ENCODE measurements around the gene GNB1L. TPM values are rescaled to one million over a fixed set of nuclear protein-coding genes. Genes with fewer than 3 reads are reported as not detected.

Gene GNB1L
- total and polyA plus RNA-seq, 5 donors from 2014 or later, result 8.2 to 29.8 (median 15.2) TPM

- no peak overlapping the region for H3K4me3 Mint-ChIP-seq
- H3K27ac Mint-ChIP-seq, result no peak overlapping the region
- peaks cover 4% of the 10 kb centered on the region for H3K36me3 Mint-ChIP-seq
- no peaks in the 10 kb centered on the region for H3K9me3 ChIP-seq (ENCODE audit: control insufficient read depth in 2 of 2, low read length in 2 of 2)
- DNase-seq (no peak), ATAC-seq (ENCODE audit: low read depth in 2 of 2) (no peak)
- H3K27ac ChIP-seq (ENCODE audit: insufficient read depth, low read length, poor library complexity, severe bottlenecking), result no peak overlapping the region
- H3K36me3 ChIP-seq (ENCODE audit: control insufficient read depth, insufficient read depth, low read length), result no peaks in the 10 kb centered on the region
- no peaks in the 10 kb centered on the region for H3K27me3 ChIP-seq (ENCODE audit: control insufficient read depth, insufficient read depth, low read length)
- H3K27me3 Mint-ChIP-seq, result no peaks in the 10 kb centered on the region
- H3K4me3 ChIP-seq (ENCODE audit: low read depth, low read length), result no peak overlapping the region
- no peaks in the 10 kb centered on the region for H3K4me1 ChIP-seq (ENCODE audit: control insufficient read depth, insufficient read depth, low read length, poor library complexity, severe bottlenecking)
- peaks cover 0 to 7% (median 3%) of the 10 kb centered on the region in 4 donors for H3K4me1 Mint-ChIP-seq
- no peaks in the 10 kb centered on the region for H3K9me3 Mint-ChIP-seq
Observed at GRCh38 chr22:19819911-19820879, 34.5 kb downstream of the GNB1L start.

- no peak for DNase-seq
- Mint-ChIP-seq H3K4me1 (peaks cover 0 to 7% (median 3%) of the 10 kb centered on the region in 4 donors), H3K27ac (no peak overlapping the region), H3K36me3 (peaks cover 4% of the 10 kb centered on the region), H3K9me3 (no peaks in the 10 kb centered on the region), H3K4me3 (no peak overlapping the region), H3K27me3 (no peaks in the 10 kb centered on the region)
- Histone ChIP-seq H3K4me1 (ENCODE audit: control insufficient read depth, insufficient read depth, low read length, poor library complexity, severe bottlenecking) (no peaks in the 10 kb centered on the region), H3K27ac (ENCODE audit: insufficient read depth, low read length, poor library complexity, severe bottlenecking) (no peak overlapping the region), H3K36me3 (ENCODE audit: control insufficient read depth, insufficient read depth, low read length) (no peaks in the 10 kb centered on the region), H3K4me3 (ENCODE audit: low read depth, low read length) (no peak overlapping the region), H3K9me3 (ENCODE audit: control insufficient read depth in 2 of 2, low read length in 2 of 2) (no peaks in the 10 kb centered on the region), H3K27me3 (ENCODE audit: control insufficient read depth, insufficient read depth, low read length) (no peaks in the 10 kb centered on the region)
- ATAC-seq (ENCODE audit: low read depth in 2 of 2), result no peak
Observed at GRCh38 chr22:19819208-19819910, 35.3 kb downstream of the GNB1L start.

GRCh38 chr22:19818324-19819207 lies 36.1 kb downstream of the GNB1L start:
- no peak overlapping the region for H3K4me3 Mint-ChIP-seq
- DNase-seq (no peak), ATAC-seq (ENCODE audit: low read depth in 2 of 2) (no peak)
- peaks cover 0 to 5% (median 1%) of the 10 kb centered on the region in 4 donors for H3K4me1 Mint-ChIP-seq
- Histone ChIP-seq H3K27ac (ENCODE audit: insufficient read depth, low read length, poor library complexity, severe bottlenecking) (no peak overlapping the region), H3K9me3 (ENCODE audit: control insufficient read depth in 2 of 2, low read length in 2 of 2) (no peaks in the 10 kb centered on the region), H3K36me3 (ENCODE audit: control insufficient read depth, insufficient read depth, low read length) (peaks cover 4% of the 10 kb centered on the region), H3K27me3 (ENCODE audit: control insufficient read depth, insufficient read depth, low read length) (no peaks in the 10 kb centered on the region), H3K4me3 (ENCODE audit: low read depth, low read length) (no peak overlapping the region), H3K4me1 (ENCODE audit: control insufficient read depth, insufficient read depth, low read length, poor library complexity, severe bottlenecking) (no peaks in the 10 kb centered on the region)
- H3K27me3 Mint-ChIP-seq, result no peaks in the 10 kb centered on the region
- H3K27ac Mint-ChIP-seq, result no peak overlapping the region
- no peaks in the 10 kb centered on the region for H3K9me3 Mint-ChIP-seq
- H3K36me3 Mint-ChIP-seq, result peaks cover 2% of the 10 kb centered on the region

GRCh38 chr22:19816372-19817119 lies 38.1 kb downstream of the GNB1L start:
- ATAC-seq (ENCODE audit: low read depth in 2 of 2), result no peak

GRCh38 chr22:19815823-19816290 lies 38.8 kb downstream of the GNB1L start:
- H3K4me3 ChIP-seq (ENCODE audit: low read depth, low read length), result no peak overlapping the region
- no peaks in the 10 kb centered on the region for H3K4me1 ChIP-seq (ENCODE audit: control insufficient read depth, insufficient read depth, low read length, poor library complexity, severe bottlenecking)
- peak overlapping the region in 2 of 3 donors; percentile 75 to 76 for H3K27ac Mint-ChIP-seq
- no peaks in the 10 kb centered on the region for H3K9me3 ChIP-seq (ENCODE audit: control insufficient read depth in 2 of 2, low read length in 2 of 2)
- H3K4me1 Mint-ChIP-seq, result peaks cover 0 to 8% (median 2%) of the 10 kb centered on the region in 4 donors
- no peaks in the 10 kb centered on the region for H3K27me3 Mint-ChIP-seq
- no peaks in the 10 kb centered on the region for H3K9me3 Mint-ChIP-seq
- H3K36me3 Mint-ChIP-seq, result peaks cover 5% of the 10 kb centered on the region
- peaks cover 4% of the 10 kb centered on the region for H3K36me3 ChIP-seq (ENCODE audit: control insufficient read depth, insufficient read depth, low read length)
- H3K27me3 ChIP-seq (ENCODE audit: control insufficient read depth, insufficient read depth, low read length), result no peaks in the 10 kb centered on the region
- H3K4me3 Mint-ChIP-seq, result no peak overlapping the region
- ATAC-seq (ENCODE audit: low read depth in 2 of 2) (no peak), DNase-seq (no peak)
- no peak overlapping the region for H3K27ac ChIP-seq (ENCODE audit: insufficient read depth, low read length, poor library complexity, severe bottlenecking)

More at GRCh38 chr22:19816372-19817119, 38.1 kb downstream of the GNB1L start:
- Mint-ChIP-seq H3K9me3 (no peaks in the 10 kb centered on the region), H3K27ac (peak overlapping the region in 2 of 3 donors; percentile 13 to 76), H3K4me1 (peaks cover 0 to 4% (median under 1%) of the 10 kb centered on the region in 4 donors), H3K4me3 (no peak overlapping the region), H3K27me3 (no peaks in the 10 kb centered on the region), H3K36me3 (peaks cover 5% of the 10 kb centered on the region)
- no peak overlapping the region for H3K4me3 ChIP-seq (ENCODE audit: low read depth, low read length)
- H3K4me1 ChIP-seq (ENCODE audit: control insufficient read depth, insufficient read depth, low read length, poor library complexity, severe bottlenecking), result no peaks in the 10 kb centered on the region
- no peak overlapping the region for H3K27ac ChIP-seq (ENCODE audit: insufficient read depth, low read length, poor library complexity, severe bottlenecking)
- H3K36me3 ChIP-seq (ENCODE audit: control insufficient read depth, insufficient read depth, low read length), result peaks cover 4% of the 10 kb centered on the region
- DNase-seq, result no peak
- no peaks in the 10 kb centered on the region for H3K27me3 ChIP-seq (ENCODE audit: control insufficient read depth, insufficient read depth, low read length)
- no peaks in the 10 kb centered on the region for H3K9me3 ChIP-seq (ENCODE audit: control insufficient read depth in 2 of 2, low read length in 2 of 2)

GRCh38 chr22:19815093-19815822 lies 39.4 kb downstream of the GNB1L start:
- Histone ChIP-seq H3K36me3 (ENCODE audit: control insufficient read depth, insufficient read depth, low read length) (peaks cover 4% of the 10 kb centered on the region), H3K27me3 (ENCODE audit: control insufficient read depth, insufficient read depth, low read length) (no peaks in the 10 kb centered on the region), H3K4me1 (ENCODE audit: control insufficient read depth, insufficient read depth, low read length, poor library complexity, severe bottlenecking) (peaks cover 6% of the 10 kb centered on the region), H3K9me3 (ENCODE audit: control insufficient read depth in 2 of 2, low read length in 2 of 2) (no peaks in the 10 kb centered on the region), H3K4me3 (ENCODE audit: low read depth, low read length) (no peak overlapping the region), H3K27ac (ENCODE audit: insufficient read depth, low read length, poor library complexity, severe bottlenecking) (no peak overlapping the region)
- DNase-seq (no peak), ATAC-seq (ENCODE audit: low read depth in 2 of 2) (no peak)
- no peaks in the 10 kb centered on the region for H3K9me3 Mint-ChIP-seq
- no peaks in the 10 kb centered on the region for H3K27me3 Mint-ChIP-seq
- no peak overlapping the region for H3K4me3 Mint-ChIP-seq
- peak overlapping the region in 2 of 3 donors; percentile 41 to 75 for H3K27ac Mint-ChIP-seq
- peaks cover 0 to 14% (median 2%) of the 10 kb centered on the region in 4 donors for H3K4me1 Mint-ChIP-seq
- peaks cover 5% of the 10 kb centered on the region for H3K36me3 Mint-ChIP-seq
